Neuron (in vitro differentiated cells): ENCODE measurements around the gene RAG2.

Experiments
- H2AFZ ChIP-seq: one replicate; pipeline ENCODE4 v1.6.1; 2013; ENCODE audit warnings: low read depth, mild to moderate bottlenecking, inconsistent platforms, low read length, moderate library complexity
- H3K27me3 ChIP-seq: one replicate; pipeline ENCODE4 v1.6.1; 2013; ENCODE audit warnings: low read length; ENCODE audit not compliant: insufficient read depth
- H3K36me3 ChIP-seq: one replicate; pipeline ENCODE4 v1.6.1; 2013; ENCODE audit warnings: low read length; ENCODE audit not compliant: insufficient read depth
- H3K4me1 ChIP-seq: one replicate; pipeline ENCODE4 v1.6.1; 2013; ENCODE audit warnings: low read length; ENCODE audit not compliant: insufficient read depth
- H3K4me3 ChIP-seq: 2 replicates; pipeline ENCODE4 v1.5.1; 2013; ENCODE audit warnings: mild to moderate bottlenecking, low read length, moderate library complexity
- H3K9me3 ChIP-seq: one replicate; pipeline ENCODE4 v1.6.1; 2013; ENCODE audit warnings: low read length

Gene RAG2

GRCh38 chr11:36617543-36618362, 19.7 kb upstream of the RAG2 start:
- H3K27me3 ChIP-seq = no peaks in the 10 kb centered on the region
- H3K9me3 ChIP-seq = no peaks in the 10 kb centered on the region
- H3K4me1 ChIP-seq = no peaks in the 10 kb centered on the region
- H3K36me3 ChIP-seq = no peaks in the 10 kb centered on the region
- no peak overlapping the region for H2AFZ ChIP-seq
- no peak overlapping the region for H3K4me3 ChIP-seq

GRCh38 chr11:36615826-36616225, 17.8 kb upstream of the RAG2 start:
- no peak overlapping the region for H2AFZ ChIP-seq
- H3K4me1 ChIP-seq = no peaks in the 10 kb centered on the region
- H3K4me3 ChIP-seq = no peak overlapping the region
- no peaks in the 10 kb centered on the region for H3K36me3 ChIP-seq
- H3K9me3 ChIP-seq = no peaks in the 10 kb centered on the region
- no peaks in the 10 kb centered on the region for H3K27me3 ChIP-seq

- Histone ChIP-seq H3K36me3 (no peaks in the 10 kb centered on the region), H3K27me3 (no peaks in the 10 kb centered on the region), H3K9me3 (no peaks in the 10 kb centered on the region), H3K4me1 (no peaks in the 10 kb centered on the region), H3K4me3 (no peak overlapping the region), H2AFZ (no peak overlapping the region)
Observed at GRCh38 chr11:36609383-36609782, 11.3 kb upstream of the RAG2 start.

GRCh38 chr11:36608491-36609199, 10.6 kb upstream of the RAG2 start:
- H3K4me1 ChIP-seq = no peaks in the 10 kb centered on the region
- no peak overlapping the region for H3K4me3 ChIP-seq
- no peaks in the 10 kb centered on the region for H3K9me3 ChIP-seq
- H3K27me3 ChIP-seq = no peaks in the 10 kb centered on the region
- H2AFZ ChIP-seq = no peak overlapping the region
- H3K36me3 ChIP-seq = no peaks in the 10 kb centered on the region

GRCh38 chr11:36605221-36606216, 7.5 kb upstream of the RAG2 start:
- H3K4me3 ChIP-seq = no peak overlapping the region
- no peaks in the 10 kb centered on the region for H3K27me3 ChIP-seq
- H3K36me3 ChIP-seq = no peaks in the 10 kb centered on the region
- no peak overlapping the region for H2AFZ ChIP-seq
- no peaks in the 10 kb centered on the region for H3K4me1 ChIP-seq
- H3K9me3 ChIP-seq = no peaks in the 10 kb centered on the region

- no peaks in the 10 kb centered on the region for H3K4me1 ChIP-seq
- H2AFZ ChIP-seq = no peak overlapping the region
- no peak overlapping the region for H3K4me3 ChIP-seq
- H3K9me3 ChIP-seq = no peaks in the 10 kb centered on the region
- no peaks in the 10 kb centered on the region for H3K27me3 ChIP-seq
- H3K36me3 ChIP-seq = no peaks in the 10 kb centered on the region
Observed at GRCh38 chr11:36602135-36602534, 4.1 kb upstream of the RAG2 start.

- Histone ChIP-seq H3K4me3 (no peak overlapping the region), H3K9me3 (no peaks in the 10 kb centered on the region), H3K27me3 (no peaks in the 10 kb centered on the region), H3K36me3 (no peaks in the 10 kb centered on the region), H3K4me1 (no peaks in the 10 kb centered on the region), H2AFZ (no peak overlapping the region)
Observed at GRCh38 chr11:36601155-36601554, 3.1 kb upstream of the RAG2 start.

GRCh38 chr11:36600180-36600579, 2.1 kb upstream of the RAG2 start:
- Histone ChIP-seq H3K36me3 (no peaks in the 10 kb centered on the region), H3K27me3 (no peaks in the 10 kb centered on the region), H3K9me3 (no peaks in the 10 kb centered on the region), H3K4me1 (peaks cover 3% of the 10 kb centered on the region), H2AFZ (no peak overlapping the region), H3K4me3 (no peak overlapping the region)

GRCh38 chr11:36596880-36597279, 1.2 kb downstream of the RAG2 start:
- H3K4me3 ChIP-seq = no peak overlapping the region

GRCh38 chr11:36594316-36594989, 3.6 kb downstream of the RAG2 start, which contains the start of gene IFTAP:
Gene IFTAP (plus strand): TSS chr11:36594502. CDS start chr11:36610104, 15,602 bp downstream.
- Histone ChIP-seq H3K4me1 (peaks cover 8% of the 10 kb centered on the region), H3K4me3 (peak within 1 kb of the TSS; percentile 95), H3K27me3 (peaks cover 8% of the 10 kb centered on the region), H2AFZ (peak within 1 kb of the TSS; percentile 93), H3K9me3 (no peaks in the 10 kb centered on the region), H3K36me3 (no peaks in the 10 kb centered on the region)

More at GRCh38 chr11:36596880-36597279, 1.2 kb downstream of the RAG2 start:
- no peak overlapping the region for H2AFZ ChIP-seq
- H3K9me3 ChIP-seq = no peaks in the 10 kb centered on the region
- no peaks in the 10 kb centered on the region for H3K36me3 ChIP-seq
- no peaks in the 10 kb centered on the region for H3K27me3 ChIP-seq
- peaks cover 8% of the 10 kb centered on the region for H3K4me1 ChIP-seq

GRCh38 chr11:36591433-36591832, 6.6 kb downstream of the RAG2 start:
- no peak overlapping the region for H2AFZ ChIP-seq
- no peak overlapping the region for H3K4me3 ChIP-seq
- H3K9me3 ChIP-seq = no peaks in the 10 kb centered on the region
- peaks cover 17% of the 10 kb centered on the region for H3K27me3 ChIP-seq
- H3K4me1 ChIP-seq = peaks cover 8% of the 10 kb centered on the region
- H3K36me3 ChIP-seq = no peaks in the 10 kb centered on the region

- Histone ChIP-seq H3K4me1 (peaks cover 8% of the 10 kb centered on the region), H3K9me3 (no peaks in the 10 kb centered on the region), H3K27me3 (peaks cover 19% of the 10 kb centered on the region), H3K4me3 (no peak overlapping the region), H2AFZ (no peak overlapping the region), H3K36me3 (no peaks in the 10 kb centered on the region)
Observed at GRCh38 chr11:36590513-36590912, 7.5 kb downstream of the RAG2 start.
